Muscle of arm (tissue), 12 donors: Measurements from ENCODE around the gene UMAD1. TPM values are rescaled to one million over a fixed set of nuclear protein-coding genes. Genes with fewer than 3 reads are reported as not detected.

Experiments
- DNase-seq: peaks from one replicate; pipeline ENCODE4 v3.0.0-alpha.2; 2013
- polyA plus RNA-seq, 12 donors: library from polyadenylated mRNA; unstranded; fragments of 120-200 nt; gene quantifications; one replicate each; pipeline ENCODE4 v1.2.1, GENCODE V29; 2013; ENCODE audit not compliant: insufficient read length in 12 of 12

UMAD1 gene
- polyA plus RNA-seq, 12 donors, result 7.5 to 12.0 (median 9.4) TPM; not detected in 1

DNA sequence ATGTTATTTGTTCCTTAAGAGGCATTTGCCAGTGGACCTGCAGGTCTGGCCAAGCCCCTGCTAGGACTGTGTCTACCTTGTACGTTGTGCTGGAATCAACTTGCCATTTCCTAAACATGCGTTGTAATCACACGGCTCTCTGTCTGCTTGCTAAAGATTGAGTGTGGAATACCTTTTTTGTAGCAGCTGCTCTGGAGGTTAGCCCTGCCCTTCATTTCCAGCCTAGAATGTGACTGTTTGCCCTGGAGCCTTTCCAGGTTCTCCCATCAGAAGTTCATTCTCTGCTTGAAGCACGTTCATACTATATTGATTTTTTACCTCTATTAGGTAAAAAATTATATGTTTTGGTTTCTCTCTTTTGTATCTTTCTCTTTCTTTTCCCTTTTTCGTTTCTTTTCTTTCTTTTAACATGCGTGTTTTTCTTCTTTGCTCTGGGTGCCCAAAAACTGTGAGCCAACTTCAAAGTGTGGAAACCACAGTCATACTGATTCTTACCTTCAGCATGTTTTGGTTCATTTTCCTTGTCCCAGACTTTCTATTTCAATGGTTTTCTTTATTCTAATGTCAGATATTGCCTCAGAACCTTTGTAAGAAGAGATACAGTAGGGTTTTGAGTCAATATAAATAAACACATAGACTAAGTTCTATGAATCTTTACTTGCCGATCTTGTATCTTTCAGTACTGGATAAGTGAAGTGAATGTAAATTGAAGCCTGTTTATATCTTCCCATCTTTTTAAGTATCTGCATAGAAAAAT, 189.7 kb downstream of the UMAD1 start:
- no peak for DNase-seq

DNA sequence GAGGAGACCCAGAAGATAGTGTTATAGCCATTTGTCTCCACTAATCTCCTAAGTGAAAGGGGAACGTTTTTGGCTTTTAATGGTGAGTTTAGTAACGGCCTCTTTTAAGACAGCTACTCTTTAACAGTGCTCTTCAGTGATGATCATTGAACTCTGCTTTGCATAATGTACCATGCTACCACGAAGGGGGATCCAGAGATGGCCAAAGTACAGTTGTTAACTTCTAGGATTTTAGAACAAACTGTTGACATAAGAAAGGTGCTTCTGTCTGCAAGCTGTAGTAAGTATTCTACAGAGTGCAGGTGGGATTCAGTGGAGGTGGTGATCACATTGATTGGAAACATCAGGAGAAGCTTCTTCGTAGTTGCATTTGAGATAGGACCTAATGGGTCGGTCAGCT, 192.0 kb downstream of the UMAD1 start:
- DNase-seq, result no peak

DNA sequence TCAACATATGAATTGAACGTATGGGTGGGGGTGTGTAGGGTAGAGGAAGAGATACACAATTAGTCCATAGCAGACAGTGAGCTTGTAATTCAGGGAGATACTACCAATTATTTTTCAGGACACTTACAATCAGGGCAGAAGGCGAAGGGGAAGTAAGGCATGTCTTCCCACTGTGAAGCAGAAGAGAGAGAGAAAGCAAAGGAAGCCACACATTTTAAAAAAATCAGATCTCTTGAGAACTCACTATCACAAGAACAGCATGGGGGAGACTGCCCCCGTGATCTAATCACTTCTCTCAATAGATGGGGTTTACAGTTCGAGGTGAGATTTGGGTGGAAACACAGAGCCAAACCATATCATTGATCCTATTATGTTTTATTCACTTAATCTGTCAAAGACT, 194.2 kb downstream of the UMAD1 start:
- DNase-seq, result no peak

DNA sequence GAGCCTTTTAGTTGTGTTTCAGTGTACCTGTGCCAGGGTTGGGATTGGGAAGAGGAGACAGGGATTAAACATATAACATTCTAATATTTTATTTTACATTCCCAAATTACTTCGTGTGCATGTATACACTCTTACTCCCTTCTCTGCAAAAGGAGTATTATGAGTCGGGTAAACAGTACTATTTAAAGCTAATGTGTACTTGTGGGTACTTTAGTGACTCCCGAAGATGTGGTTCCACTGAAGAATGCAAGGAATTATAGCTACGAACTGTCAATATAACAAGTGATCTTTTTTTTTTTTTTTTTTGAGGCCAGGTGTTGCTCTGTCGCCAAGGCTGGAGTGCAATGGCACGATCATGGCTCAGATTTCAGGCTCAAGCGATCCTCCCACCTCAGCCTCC, 200.5 kb downstream of the UMAD1 start:
- no peak for DNase-seq

DNA sequence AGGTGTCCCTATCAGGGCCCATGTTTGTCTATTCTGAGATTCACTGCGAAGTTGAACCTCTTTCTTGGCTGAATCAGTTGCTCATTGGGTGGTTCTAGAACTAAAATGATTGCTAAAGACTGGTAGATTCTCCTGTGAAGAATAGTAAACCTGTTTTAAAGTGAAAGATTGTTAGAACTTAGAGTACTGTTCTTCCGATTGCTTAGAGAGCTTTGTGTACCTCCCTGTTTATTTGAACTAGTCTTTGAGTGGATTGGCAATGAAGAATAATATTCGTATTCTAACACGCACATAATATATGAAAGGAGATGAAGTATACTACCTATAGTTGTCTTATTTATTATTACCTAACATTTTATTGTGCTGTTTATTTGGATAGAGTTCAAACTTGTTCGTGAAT, 202.7 kb downstream of the UMAD1 start:
- DNase-seq, result no peak

DNA sequence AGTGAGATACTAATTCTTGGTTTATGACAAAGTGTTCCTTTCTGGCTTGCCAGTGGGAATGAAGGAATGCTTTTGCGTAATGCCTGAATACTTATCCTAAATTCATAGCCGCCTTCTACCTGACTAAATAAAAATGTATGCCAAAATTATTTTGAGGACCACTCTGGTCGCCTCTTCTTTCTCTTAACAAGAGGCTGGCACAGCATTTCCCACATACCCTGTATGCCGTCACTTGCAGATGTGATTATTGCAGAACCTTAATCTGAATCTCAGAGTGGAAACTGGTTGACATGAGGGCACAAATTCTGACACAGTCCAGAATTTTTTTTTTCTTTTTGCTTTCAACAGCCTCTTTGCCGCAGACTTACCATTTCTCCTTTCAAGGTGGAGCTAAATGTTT, 203.4 kb downstream of the UMAD1 start:
- no peak for DNase-seq

DNA sequence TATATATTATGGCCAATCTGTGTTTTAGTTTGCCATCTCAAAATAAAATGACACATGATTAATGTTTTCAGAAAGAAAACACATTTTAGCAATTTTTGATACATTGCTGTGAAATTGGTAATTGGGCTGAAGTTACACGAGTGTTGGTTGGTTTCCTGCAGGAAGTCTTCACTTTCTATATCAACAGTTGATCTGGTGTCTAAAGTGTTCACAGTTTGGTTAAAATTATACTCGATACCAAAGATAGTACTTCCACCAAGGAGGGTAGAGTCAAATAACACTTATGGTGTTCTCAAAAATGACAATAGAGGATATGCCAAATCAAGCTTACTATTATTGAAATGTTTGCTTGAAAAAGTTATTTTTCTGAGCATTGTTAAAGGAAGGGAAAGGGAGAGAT, 207.7 kb downstream of the UMAD1 start:
- DNase-seq, result no peak

DNA sequence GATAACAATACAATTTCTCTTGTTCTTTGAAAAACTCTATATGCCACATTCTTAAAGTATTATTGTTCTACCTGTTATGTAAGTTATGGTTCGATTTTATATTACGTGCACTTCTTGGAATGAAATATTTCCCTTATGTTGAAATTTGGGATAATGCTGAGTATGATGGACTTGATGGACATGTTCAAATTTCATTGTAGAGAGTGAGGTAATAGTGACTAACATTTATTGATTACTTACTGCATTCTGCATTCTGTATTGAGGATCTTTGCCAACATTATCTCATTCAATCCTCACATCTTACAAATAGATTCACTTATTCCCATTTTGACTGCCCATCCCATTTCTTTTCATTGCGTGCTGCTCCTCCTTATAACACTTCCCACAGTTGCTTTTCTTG, 208.3 kb downstream of the UMAD1 start:
- DNase-seq, result no peak

DNA sequence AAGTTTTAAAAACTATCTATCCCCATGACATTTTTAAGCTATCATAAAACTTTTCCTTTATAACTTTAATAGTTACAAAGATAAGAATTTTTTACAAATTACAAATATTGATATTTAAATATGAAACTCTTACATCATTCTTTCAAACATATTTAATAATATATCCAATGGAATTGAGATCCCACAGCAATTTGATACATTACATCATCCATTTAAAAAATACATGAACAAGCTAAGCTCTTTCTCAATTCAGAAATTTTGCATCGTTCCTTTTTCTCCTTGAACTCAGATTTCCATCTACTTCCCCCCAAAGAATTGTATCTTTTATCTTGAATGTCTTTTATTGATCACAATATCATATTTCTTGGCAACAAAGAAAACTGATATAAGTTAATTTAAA, 209.6 kb downstream of the UMAD1 start:
- no peak for DNase-seq

DNA sequence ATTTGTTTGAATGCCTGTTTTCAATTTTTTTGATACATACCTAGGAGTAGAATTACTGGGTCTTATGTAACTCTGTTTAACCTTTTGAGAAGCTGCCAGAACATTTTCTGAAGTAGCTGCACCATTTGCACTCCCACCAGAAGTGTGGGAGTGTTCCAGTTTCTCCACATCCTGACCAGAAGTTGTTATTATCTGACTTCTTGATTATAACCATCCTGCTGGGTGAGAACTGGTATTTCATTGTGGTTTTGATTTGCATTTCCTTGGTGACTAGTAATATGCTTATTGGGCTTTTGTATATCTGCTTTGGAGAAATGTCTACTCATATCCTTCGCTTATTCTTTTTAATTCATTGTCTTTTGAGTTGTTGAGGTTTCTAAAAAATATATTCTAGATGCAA, 210.8 kb downstream of the UMAD1 start:
- DNase-seq, result no peak

DNA sequence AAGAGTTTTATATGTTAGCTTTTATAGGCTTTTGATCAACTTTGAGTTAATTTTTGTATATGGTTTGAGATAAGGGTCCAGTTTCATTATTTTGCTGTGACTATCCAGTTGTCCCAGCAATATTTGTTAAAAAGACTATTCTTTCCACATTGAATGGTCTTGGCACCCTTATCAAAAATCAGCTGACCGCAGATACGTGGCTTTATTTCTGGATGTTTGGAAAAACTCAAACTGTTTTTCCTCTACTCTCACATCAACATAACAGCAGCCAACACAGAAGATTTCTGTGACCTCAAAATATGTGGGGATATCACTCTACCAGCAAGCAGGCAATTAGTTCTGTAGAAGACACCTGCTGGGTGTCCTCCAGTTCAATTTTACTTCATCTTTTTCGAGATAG, 211.4 kb downstream of the UMAD1 start:
- DNase-seq, result no peak

DNA sequence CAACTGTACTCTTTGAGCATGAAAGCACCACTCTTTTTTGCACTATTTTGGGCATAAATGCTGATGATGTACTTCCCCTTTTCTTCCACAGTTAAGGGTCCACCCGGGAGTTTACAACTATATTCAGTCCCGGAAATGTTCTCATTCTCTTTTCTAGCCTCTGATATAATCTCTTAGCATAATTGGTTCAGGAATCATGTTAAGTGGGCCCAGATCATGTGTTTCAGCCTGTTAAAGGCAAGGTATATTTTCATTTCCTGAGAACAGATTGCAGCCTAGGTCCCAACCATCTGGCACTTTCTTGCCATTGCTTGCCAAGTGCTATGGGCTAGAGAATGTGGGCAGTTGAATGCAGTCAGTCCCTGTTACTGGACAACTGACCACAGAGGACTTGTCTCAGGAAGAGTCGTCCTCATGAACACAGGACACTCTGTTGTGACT, 216.6 kb downstream of the UMAD1 start:
- DNase-seq, result no peak

DNA sequence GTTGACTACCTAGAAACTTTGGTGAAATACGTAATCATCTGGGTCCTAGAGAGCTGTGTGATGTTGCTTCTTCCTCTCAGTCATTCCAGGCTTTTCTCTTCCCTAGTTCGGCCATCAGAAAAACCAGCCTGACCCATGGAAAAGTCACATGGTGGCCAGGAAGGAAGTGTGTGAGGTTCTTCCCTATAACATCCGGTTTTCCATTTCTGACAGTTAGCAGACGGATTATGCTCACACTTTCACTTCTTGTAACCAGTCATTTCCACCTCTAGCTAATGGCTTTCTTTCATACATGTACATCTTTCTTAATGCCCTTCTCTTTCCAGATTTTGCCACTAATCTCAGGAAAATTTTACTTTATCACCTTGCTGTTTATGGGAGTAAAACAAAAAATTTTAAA, 218.0 kb downstream of the UMAD1 start:
- no peak for DNase-seq

DNA sequence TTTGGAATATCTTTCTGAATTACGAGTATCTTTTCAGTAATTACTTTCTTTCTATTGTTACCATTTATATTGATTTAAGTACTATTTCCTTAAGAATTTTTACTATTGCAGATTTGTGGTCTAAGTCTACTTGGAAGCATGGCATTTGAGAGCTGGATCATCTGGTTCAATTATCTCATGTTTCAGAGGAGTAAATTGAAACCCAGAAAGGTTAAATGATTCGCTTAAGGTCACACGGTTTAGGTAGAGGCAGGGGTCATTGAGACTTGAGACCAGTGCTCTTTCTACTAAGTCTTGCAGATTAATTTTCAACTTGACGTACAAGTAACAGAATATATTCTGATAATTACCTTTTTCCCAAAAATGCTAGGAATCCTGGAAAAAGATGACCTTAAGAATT, 218.9 kb downstream of the UMAD1 start:
- DNase-seq, result no peak

DNA sequence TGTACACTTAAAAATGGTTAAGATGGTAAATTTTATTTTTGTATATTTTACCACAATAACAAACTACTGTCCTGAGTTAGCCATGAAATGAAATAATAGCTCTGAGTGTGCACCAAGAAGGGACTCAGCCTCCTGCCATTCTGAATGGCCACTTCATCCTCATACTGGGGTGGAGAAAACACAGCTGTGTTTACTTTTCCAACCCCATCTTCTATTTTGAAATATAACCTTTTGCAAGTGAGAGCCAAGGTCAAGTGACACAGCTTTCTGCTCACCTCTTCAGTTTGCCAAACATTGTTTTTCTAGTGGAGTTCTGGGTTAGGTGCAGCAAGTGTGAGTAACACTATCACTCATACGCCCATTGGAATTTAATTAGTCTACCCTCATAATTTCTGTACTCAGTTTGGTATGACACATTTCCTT, 220.7 kb downstream of the UMAD1 start:
- no peak for DNase-seq

DNA sequence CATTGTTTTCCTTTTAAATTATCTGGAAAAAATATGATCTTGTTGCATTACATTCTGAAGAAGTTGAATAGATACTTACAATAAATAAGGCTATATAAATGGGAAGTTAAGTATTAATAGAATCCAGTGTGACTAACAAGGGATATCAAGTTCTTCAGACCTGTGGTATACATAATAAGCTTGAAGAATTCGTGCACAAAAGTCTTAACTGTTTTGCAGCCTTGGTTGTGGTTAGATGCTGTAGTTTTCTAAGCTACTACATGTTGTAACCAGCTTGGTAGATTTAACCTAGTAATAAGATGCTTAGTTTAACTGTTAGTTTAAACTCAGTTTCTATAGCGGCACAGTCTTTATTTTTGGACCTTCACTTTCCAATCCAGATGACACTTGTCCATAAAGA, 221.8 kb downstream of the UMAD1 start:
- no peak for DNase-seq

DNA sequence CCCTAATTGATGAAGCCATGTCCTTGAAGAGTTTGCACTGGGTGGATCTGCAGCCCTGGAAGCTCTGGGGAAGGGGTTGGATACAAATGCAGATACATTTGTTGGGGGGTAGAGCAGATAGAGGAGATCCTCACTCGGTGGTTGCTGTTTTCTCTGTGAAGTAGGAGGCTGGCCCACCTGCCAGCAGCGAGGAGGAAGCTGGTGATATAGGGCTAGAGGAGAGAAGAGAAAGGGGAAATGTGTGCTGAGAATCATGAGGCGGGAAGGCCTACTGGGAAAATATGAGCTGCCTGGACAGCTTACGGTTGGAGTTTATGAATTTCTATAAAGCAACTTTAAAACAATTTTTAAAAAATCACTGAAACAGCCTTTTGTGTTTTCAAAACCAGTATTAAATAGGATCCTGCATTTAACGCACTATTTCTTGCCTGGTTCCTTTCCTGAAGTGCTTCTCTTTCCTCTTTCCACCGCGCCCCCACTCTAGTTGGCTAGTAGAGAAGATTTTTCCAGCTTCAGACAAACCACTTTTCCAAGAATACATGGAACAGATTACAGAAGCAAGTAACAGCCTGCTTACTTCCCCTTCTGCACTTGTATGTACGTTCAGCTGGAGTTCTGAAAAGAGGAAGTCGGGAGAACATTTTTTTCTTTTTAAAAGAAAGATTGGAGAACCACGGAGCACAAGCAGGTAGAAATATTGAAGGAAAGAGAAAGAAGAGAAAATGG, 227.5 kb downstream of the UMAD1 start:
- peak; percentile 51 for DNase-seq

DNA sequence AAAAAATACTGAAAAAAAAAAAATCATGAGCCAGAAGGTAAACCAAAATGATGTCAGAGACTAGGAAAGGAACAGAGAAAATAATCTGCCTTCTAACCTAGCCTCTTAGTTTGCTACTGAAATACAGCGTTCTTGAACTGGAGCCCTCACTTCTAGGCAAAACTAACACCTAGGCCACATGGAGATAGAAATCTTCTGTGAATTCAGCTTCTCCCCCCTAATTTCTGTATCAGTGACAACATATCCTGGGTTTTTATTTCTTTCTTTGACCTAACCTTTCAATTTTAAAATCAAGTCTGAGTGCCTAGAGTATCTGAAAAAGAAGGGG, 228.0 kb downstream of the UMAD1 start:
- no peak for DNase-seq

DNA sequence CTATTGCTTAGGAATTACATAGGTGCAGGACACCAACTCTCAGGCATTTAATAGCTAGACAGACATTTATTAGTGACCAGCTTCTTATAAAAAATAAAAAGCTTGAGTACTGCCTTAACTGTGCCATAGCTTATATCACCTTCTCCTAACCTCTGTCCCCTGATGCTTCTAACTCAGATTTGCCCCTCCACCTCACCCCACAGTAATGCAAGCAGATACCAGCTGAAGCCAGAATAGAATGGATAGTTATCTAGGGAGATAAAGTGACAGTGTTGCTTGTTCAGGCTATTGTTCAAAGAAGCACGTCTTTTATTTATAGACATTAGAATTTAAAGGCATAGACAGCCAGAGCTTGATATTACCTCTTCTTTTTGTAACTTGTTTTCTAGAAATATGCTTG, 228.5 kb downstream of the UMAD1 start:
- no peak for DNase-seq

DNA sequence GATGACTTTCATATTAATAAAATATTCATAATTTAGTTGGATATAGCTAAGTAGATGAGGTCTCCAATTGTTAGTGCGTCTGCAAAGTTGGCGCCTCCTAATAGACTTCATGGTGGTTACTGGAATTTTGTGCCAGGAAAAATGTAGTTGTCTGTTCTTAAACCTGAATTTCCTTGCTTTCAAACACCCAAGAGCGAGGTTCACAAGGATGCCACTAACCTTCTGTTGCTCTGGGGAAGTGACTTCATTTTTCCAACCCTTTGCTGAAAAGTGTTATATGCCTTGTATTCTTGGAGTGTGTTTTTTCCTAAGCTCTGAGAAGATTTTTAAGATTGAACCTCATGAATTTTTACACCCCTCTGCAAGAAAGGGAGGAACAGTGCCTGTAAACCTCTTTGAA, 229.1 kb downstream of the UMAD1 start:
- peak; percentile 37 for DNase-seq

DNA sequence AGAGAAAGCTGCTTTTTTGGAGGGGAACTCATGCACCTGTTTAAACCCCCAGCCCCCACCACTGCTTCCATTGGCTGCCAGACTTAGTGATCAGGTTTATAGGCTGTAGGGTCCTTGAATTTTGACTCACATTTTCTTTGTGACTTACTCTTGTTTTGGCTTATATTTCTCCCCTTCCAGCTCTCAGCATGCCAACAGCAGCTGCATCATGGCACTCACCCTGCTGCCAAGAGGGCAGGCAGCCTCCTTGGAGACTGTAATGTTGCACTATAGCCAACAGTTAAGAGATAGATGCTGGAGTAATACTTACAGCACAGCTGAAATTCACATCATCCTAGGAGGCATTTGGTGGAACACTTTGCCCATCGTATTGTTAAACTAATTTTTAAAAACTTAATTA, 230.0 kb downstream of the UMAD1 start:
- DNase-seq, result peak; percentile 46

DNA sequence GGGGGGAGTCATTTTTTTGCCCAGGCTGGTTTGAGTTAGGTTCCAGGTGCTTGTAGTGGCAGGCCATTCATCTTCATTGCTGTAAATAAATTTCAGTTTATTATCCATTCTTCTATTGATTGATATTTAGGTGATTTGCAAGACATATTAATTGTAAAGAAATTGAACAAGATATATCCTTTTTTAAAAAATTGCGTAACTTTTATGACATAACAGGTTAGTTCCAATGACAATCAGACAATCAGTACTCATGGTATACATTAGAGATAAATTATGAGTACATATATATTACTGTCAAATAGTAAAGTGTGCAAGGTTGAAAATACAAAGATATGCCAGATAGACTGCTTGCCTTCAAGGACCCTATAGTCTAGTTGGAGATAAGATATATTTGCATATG, 235.9 kb downstream of the UMAD1 start:
- no peak for DNase-seq

DNA sequence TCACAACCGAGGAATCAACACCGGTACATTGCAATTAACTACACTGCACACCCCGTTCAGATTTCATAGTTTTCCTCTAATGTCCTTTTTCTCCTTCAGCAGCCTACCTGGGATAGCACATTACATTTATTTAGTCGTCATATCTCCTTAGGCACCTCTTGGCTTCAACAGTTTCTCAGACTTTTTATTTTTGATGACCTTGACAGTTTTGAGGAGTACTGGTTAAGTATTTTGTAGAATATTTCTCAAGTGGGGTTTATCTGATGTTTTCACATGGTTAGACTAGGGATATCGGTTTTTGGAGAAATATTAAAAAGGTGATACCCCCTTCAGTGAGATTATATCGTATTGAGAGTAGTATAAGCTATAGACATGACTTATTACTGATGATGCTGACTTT, 241.0 kb downstream of the UMAD1 start:
- no peak for DNase-seq

DNA sequence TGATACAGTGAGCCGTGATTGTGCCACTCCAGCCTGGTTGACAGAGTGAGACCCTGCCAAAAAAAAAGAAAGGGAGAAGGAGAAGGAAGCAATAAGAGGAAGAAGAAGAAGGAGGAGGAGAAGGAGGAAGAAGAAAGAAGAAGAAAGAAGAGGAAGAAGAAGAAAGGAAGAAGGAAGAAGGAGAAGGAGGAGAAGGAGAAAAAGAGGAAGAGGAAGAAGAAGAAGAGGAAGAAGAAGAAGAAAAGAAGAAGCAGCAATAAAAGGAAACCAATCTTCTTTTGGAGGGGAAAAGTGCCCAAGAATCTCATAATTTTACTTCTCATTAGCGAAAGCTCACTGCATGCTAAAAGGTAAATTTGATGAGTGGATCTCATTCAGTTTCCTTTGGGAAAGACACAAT, 242.3 kb downstream of the UMAD1 start:
- no peak for DNase-seq
